SK-N-SH (cell line): ENCODE data around the gene FADS2. TPM values are rescaled to one million over a fixed set of nuclear protein-coding genes. Genes with fewer than 3 reads are reported as not detected.

Source experiments
- CTCF ChIA-PET: fragments of 300-600, 350-600 bp; formaldehyde crosslinking; extraction: SDS; loops from one replicate; lab custom pipeline; 2021; lab: Yijun Ruan, JAX
- POLR2A ChIA-PET: fragments of 350-600 bp; sonication (Branson Sonifier 250); formaldehyde crosslinking; extraction: SDS; loops from one replicate; lab custom pipeline; 2020; ENCODE audit warnings: antibody characterized with exemption, inconsistent platforms; lab: Yijun Ruan, JAX
- DNase-seq: peaks from one replicate; pipeline ENCODE4 v3.0.0; 2012
- H2AFZ ChIP-seq: fragments of 200-600 bp; sonication (generic); 2 replicates; pipeline ENCODE4 v1.8.1; 2016; ENCODE audit warnings: antibody characterized with exemption, mild to moderate bottlenecking, low read depth
- H3F3A ChIP-seq: fragments of 200-600 bp; sonication (generic); replicated peaks from 2 replicates; pipeline ENCODE3; 2016; ENCODE audit warnings: antibody characterized with exemption, mild to moderate bottlenecking; ENCODE audit not compliant: insufficient read depth
- H3K27ac ChIP-seq, 2 experiments: fragments of 200-500 bp in 1 of 2; fragments of 200-600 bp in 1 of 2; sonication (Bioruptor generic) in 1 of 2; sonication (generic), shearing (Covaris generic) in 1 of 2; 2 replicates each; pipeline versions ENCODE4 v1.5.1 to v1.6.1; 2014 to 2016; ENCODE audit warnings: low read depth in 2 of 2, inconsistent platforms in 1 of 2, low read length in 1 of 2, mild to moderate bottlenecking in 1 of 2, mixed read lengths in 1 of 2
- H3K27me3 ChIP-seq: fragments of 200-600 bp; sonication (generic), shearing (Covaris generic); 2 replicates; pipeline ENCODE4 v1.6.1; 2016; ENCODE audit warnings: mixed run types; ENCODE audit not compliant: insufficient read depth
- H3K36me3 ChIP-seq, 2 experiments: fragments of 200-500 bp in 1 of 2; fragments of 200-600 bp in 1 of 2; sonication (Bioruptor generic) in 1 of 2; sonication (generic) in 1 of 2; replicated peaks in 1 of 2; 2 replicates each; pipeline versions ENCODE3 to v1.5.1; 2014 to 2016; ENCODE audit warnings: low read length in 1 of 2, mild to moderate bottlenecking in 1 of 2; ENCODE audit not compliant: insufficient read depth in 2 of 2, control insufficient read depth in 1 of 2
- H3K4me1 ChIP-seq, 2 experiments: fragments of 200-500 bp in 1 of 2; fragments of 200-600 bp in 1 of 2; sonication (Bioruptor generic) in 1 of 2; sonication (generic), shearing (Covaris generic) in 1 of 2; 2 replicates each; pipeline versions ENCODE4 v1.5.1 to v1.6.1; 2014 to 2016; ENCODE audit warnings: low read depth in 1 of 2, low read length in 1 of 2, mixed run types in 1 of 2; ENCODE audit not compliant: insufficient read depth in 2 of 2, control insufficient read depth in 1 of 2
- H3K4me2 ChIP-seq: fragments of 200-600 bp; sonication (generic), shearing (Covaris generic); 2 replicates; pipeline ENCODE4 v1.6.1; 2017; ENCODE audit warnings: mixed run types
- H3K4me3 ChIP-seq, 2 experiments: fragments of 200-500 bp in 1 of 2; fragments of 200-600 bp in 1 of 2; sonication (Bioruptor generic) in 1 of 2; sonication (generic), shearing (Covaris generic) in 1 of 2; 2 replicates each; pipeline versions ENCODE4 v1.5.1 to v1.8.1; 2014 to 2016; ENCODE audit warnings: low read depth in 2 of 2, inconsistent platforms in 1 of 2, low read length in 1 of 2, mild to moderate bottlenecking in 1 of 2, mixed read lengths in 1 of 2, moderate library complexity in 1 of 2
- H3K79me2 ChIP-seq: fragments of 200-600 bp; sonication (generic); 2 replicates; pipeline ENCODE4 v1.8.1; 2017; ENCODE audit warnings: mild to moderate bottlenecking; ENCODE audit not compliant: insufficient read depth
- H3K9ac ChIP-seq: fragments of 200-600 bp; sonication (generic); 2 replicates; pipeline ENCODE4 v1.6.1; 2017; ENCODE audit warnings: mixed run types
- H3K9me2 ChIP-seq: fragments of 200-600 bp; sonication (generic); 2 replicates; pipeline ENCODE4 v1.6.1; 2017; ENCODE audit warnings: mixed run types
- H3K9me3 ChIP-seq: fragments of 200-600 bp; sonication (generic); 2 replicates; pipeline ENCODE4 v1.6.1; 2017; ENCODE audit warnings: mixed run types, mild to moderate bottlenecking, moderate library complexity
- H4K20me1 ChIP-seq: fragments of 200-600 bp; sonication (generic); 2 replicates; pipeline ENCODE4 v1.6.1; 2017; ENCODE audit warnings: mild to moderate bottlenecking, mixed run types; ENCODE audit not compliant: insufficient read depth
- FOSL2 ChIP-seq: IDR thresholded peaks from 2 replicates; pipeline ENCODE4 v1.4.0; 2012; ENCODE audit warnings: low read depth, mild to moderate bottlenecking, moderate library complexity, borderline replicate concordance
- GABPA ChIP-seq: IDR thresholded peaks from 2 replicates; pipeline ENCODE4 v1.4.0; 2012; ENCODE audit warnings: low read depth, mild to moderate bottlenecking
- GATA2 ChIP-seq: sonication (generic); formaldehyde crosslinking; IDR thresholded peaks from 2 replicates; pipeline ENCODE4 v1.5.0; 2020; ENCODE audit warnings: mild to moderate bottlenecking, missing genetic modification reagents
- NRF1 ChIP-seq: IDR thresholded peaks from 2 replicates; pipeline ENCODE4 v1.6.1; 2012; ENCODE audit warnings: low read depth, mild to moderate bottlenecking, low read length
- POLR2AphosphoS5 ChIP-seq: IDR thresholded peaks from 2 replicates; pipeline ENCODE4 v1.6.1; 2012; ENCODE audit warnings: low read depth, low read length
- RAD21 ChIP-seq: IDR thresholded peaks from 2 replicates; pipeline ENCODE4 v1.6.1; 2012; ENCODE audit warnings: mild to moderate bottlenecking, low read length
- RCOR1 ChIP-seq: fragments of 150-350 bp; IDR thresholded peaks from 2 replicates; pipeline ENCODE4 v1.6.1; 2017; ENCODE audit warnings: antibody characterized with exemption, low read length
- RFX5 ChIP-seq: IDR thresholded peaks from 2 replicates; pipeline ENCODE4 v1.6.1; 2012; ENCODE audit warnings: mild to moderate bottlenecking, improper control_type of control experiment, low read length
- SIN3A ChIP-seq: IDR thresholded peaks from 2 replicates; pipeline ENCODE4 v1.6.1; 2012; ENCODE audit warnings: low read depth, mild to moderate bottlenecking, low read length, moderate library complexity, borderline replicate concordance
- TAF1 ChIP-seq: IDR thresholded peaks from 2 replicates; pipeline ENCODE4 v1.6.1; 2012; ENCODE audit warnings: low read depth, mild to moderate bottlenecking, low read length, moderate library complexity, borderline replicate concordance
- TEAD4 ChIP-seq: IDR thresholded peaks from 2 replicates; pipeline ENCODE4 v1.4.0; 2012; ENCODE audit warnings: mild to moderate bottlenecking, borderline replicate concordance; ENCODE audit not compliant: insufficient read depth
- WGBS: methylation state at CpG from one replicate; pipeline ENCODE4 v1.1.6; 2017; ENCODE audit warnings: low lambda C conversion rate; 5-methylcytosine and 5-hydroxymethylcytosine counted together
- polyA plus RNA-seq, 3 experiments: library from polyadenylated mRNA; depleted of rRNA; stranded (reverse); fragments of >200 nt; gene quantifications; 2 replicates each; pipeline ENCODE4 v1.2.3, GENCODE V29; 2012
- TF ChIP-seq, protein P1 (sequence below): IDR thresholded peaks from 2 replicates; pipeline ENCODE4 v1.4.0; 2012; ENCODE audit warnings: low read depth
- TF ChIP-seq, protein P2 (sequence below): IDR thresholded peaks from 2 replicates; pipeline ENCODE4 v1.4.0; 2012; ENCODE audit warnings: low read depth, borderline replicate concordance
- TF ChIP-seq, protein P3 (sequence below): fragments of 150-350 bp; IDR thresholded peaks from 2 replicates; pipeline ENCODE4 v1.6.1; 2016; ENCODE audit warnings: mild to moderate bottlenecking, low read depth, low read length

Gene FADS2
- polyA plus RNA-seq, 1 of the 3 experiments (the other 2 are of a cell fraction): 67.8 TPM

DNA sequence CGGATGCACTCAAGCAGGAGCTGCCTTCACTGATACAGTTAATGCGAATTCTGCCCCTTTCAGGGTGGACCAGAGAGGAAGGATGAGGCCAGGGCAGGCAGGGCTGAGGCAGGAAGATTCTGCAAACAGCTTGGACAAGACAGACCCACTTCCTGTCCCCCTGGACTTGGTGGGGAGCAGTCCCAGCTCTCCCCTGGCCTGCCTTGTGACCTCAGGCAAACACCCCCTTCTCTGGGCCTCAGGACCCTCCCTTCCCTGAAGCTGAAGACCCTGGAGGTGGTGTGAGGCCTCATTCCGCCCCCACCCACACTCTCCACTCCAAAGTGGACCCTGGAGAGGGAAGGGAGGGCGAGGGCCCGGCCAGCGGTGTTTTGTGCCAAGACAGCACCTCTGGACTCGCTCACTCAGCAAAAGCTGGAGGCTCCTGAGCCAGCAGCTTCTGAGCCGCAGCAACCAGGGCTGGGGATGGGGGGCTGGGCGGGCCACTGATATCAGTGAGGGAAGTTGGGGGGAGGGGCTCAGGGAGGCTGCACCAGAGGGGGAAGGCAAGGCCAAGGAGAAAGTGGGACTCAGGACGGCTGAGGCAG is 80.7 kb downstream of the FADS2 start:
- POLR2A ChIA-PET: interaction anchor here (1.1 to 1.4 kb wide), 2 partner anchors 15 to 41 kb away, joined by 3 to 4 read pairs; no protein-coding TSS in a partner anchor
- TF ChIP-seq TEAD4 (no peak), RAD21 (no peak), FOSL2 (no peak), RCOR1 (no peak), NRF1 (no peak), GATA2 (CRISPR knock-in tag) (no peak), RFX5 (no peak), GABPA (no peak), POLR2AphosphoS5 (no peak), TAF1 (no peak), SIN3A (no peak)
- TF ChIP-seq, protein P1, sequence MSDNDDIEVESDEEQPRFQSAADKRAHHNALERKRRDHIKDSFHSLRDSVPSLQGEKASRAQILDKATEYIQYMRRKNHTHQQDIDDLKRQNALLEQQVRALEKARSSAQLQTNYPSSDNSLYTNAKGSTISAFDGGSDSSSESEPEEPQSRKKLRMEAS: no peak
- TF ChIP-seq, protein P2, sequence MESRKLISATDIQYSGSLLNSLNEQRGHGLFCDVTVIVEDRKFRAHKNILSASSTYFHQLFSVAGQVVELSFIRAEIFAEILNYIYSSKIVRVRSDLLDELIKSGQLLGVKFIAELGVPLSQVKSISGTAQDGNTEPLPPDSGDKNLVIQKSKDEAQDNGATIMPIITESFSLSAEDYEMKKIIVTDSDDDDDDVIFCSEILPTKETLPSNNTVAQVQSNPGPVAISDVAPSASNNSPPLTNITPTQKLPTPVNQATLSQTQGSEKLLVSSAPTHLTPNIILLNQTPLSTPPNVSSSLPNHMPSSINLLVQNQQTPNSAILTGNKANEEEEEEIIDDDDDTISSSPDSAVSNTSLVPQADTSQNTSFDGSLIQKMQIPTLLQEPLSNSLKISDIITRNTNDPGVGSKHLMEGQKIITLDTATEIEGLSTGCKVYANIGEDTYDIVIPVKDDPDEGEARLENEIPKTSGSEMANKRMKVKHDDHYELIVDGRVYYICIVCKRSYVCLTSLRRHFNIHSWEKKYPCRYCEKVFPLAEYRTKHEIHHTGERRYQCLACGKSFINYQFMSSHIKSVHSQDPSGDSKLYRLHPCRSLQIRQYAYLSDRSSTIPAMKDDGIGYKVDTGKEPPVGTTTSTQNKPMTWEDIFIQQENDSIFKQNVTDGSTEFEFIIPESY: no peak
- TF ChIP-seq, protein P3, sequence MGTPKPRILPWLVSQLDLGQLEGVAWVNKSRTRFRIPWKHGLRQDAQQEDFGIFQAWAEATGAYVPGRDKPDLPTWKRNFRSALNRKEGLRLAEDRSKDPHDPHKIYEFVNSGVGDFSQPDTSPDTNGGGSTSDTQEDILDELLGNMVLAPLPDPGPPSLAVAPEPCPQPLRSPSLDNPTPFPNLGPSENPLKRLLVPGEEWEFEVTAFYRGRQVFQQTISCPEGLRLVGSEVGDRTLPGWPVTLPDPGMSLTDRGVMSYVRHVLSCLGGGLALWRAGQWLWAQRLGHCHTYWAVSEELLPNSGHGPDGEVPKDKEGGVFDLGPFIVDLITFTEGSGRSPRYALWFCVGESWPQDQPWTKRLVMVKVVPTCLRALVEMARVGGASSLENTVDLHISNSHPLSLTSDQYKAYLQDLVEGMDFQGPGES: no peak
- TF ChIP-seq, all 33 proteins: peak for 0
- no peak overlapping the region for H3K4me3 ChIP-seq
- no peak overlapping the region for H3K4me2 ChIP-seq
- no peaks in the 10 kb centered on the region for H3K79me2 ChIP-seq
- H3K9ac ChIP-seq: no peak overlapping the region
- H3K9me2 ChIP-seq: no peaks in the 10 kb centered on the region
- H3K36me3 ChIP-seq: peaks cover 0 to 6% of the 10 kb centered on the region in 2 experiments
- H4K20me1 ChIP-seq: no peaks in the 10 kb centered on the region
- no peaks in the 10 kb centered on the region for H3K9me3 ChIP-seq
- 98% methylated on average over 7 of the region's 10 CpGs for WGBS
- CTCF ChIA-PET: interaction anchor here (0.8 to 5.4 kb wide), 8 partner anchors 8 to 199 kb away, joined by 3 to 82 read pairs (median 10); partner anchors contain the start of genes BEST1 and RAB3IL1
- H3K27ac ChIP-seq: no peak overlapping the region
- H3F3A ChIP-seq: no peaks in the 10 kb centered on the region
- H3K4me1 ChIP-seq: no peaks in the 10 kb centered on the region
- no peak for DNase-seq
- H3K27me3 ChIP-seq: no peaks in the 10 kb centered on the region
- no peak overlapping the region for H2AFZ ChIP-seq
